WTC11 (cell line): ENCODE measurements around the gene PTN.

ENCODE experiments used
- CBFB ChIP-seq: sonication (generic); formaldehyde crosslinking; IDR thresholded peaks from 2 replicates; pipeline ENCODE4 v1.8.1; 2022; ENCODE audit warnings: mild to moderate bottlenecking, low read depth, missing genetic modification reagents
- ELF4 ChIP-seq: sonication (generic); formaldehyde crosslinking; IDR thresholded peaks from 2 replicates; pipeline ENCODE4 v1.8.1; 2022; ENCODE audit warnings: low read depth, mild to moderate bottlenecking, moderate library complexity, missing genetic modification reagents
- GABPB1 ChIP-seq: sonication (generic); formaldehyde crosslinking; IDR thresholded peaks from 2 replicates; pipeline ENCODE4 v1.8.1; 2023; ENCODE audit warnings: mild to moderate bottlenecking, missing genetic modification reagents
- JUN ChIP-seq: sonication (generic); formaldehyde crosslinking; IDR thresholded peaks from 2 replicates; pipeline ENCODE4 v1.8.0; 2023; ENCODE audit warnings: mild to moderate bottlenecking, missing genetic modification reagents
- NFYB ChIP-seq: sonication (generic); formaldehyde crosslinking; conservative IDR thresholded peaks from 2 replicates; pipeline ENCODE4 v1.8.0; 2022; ENCODE audit warnings: low read depth, missing genetic modification reagents
- PREB ChIP-seq: sonication (generic); formaldehyde crosslinking; IDR thresholded peaks from 2 replicates; pipeline ENCODE4 v1.8.1; 2022; ENCODE audit warnings: mild to moderate bottlenecking, missing genetic modification reagents, moderate library complexity, borderline replicate concordance
- RELA ChIP-seq: sonication (generic); formaldehyde crosslinking; IDR thresholded peaks from 2 replicates; pipeline ENCODE4 v1.8.1; 2022; ENCODE audit warnings: missing genetic modification reagents, mild to moderate bottlenecking, borderline replicate concordance
- RORB ChIP-seq: fragments of 250-450 bp; sonication (Bioruptor Pico); IDR thresholded peaks from 2 replicates; pipeline ENCODE4 v1.9.0; 2021; ENCODE audit warnings: mild to moderate bottlenecking
- SP1 ChIP-seq: sonication (generic); formaldehyde crosslinking; conservative IDR thresholded peaks from 2 replicates; pipeline ENCODE4 v1.8.1; 2022; ENCODE audit warnings: missing genetic modification reagents
- USF1 ChIP-seq: sonication (generic); formaldehyde crosslinking; IDR thresholded peaks from 2 replicates; pipeline ENCODE4 v1.8.0; 2022; ENCODE audit warnings: mild to moderate bottlenecking, missing genetic modification reagents
- ZNF317 ChIP-seq: sonication (generic); formaldehyde crosslinking; IDR thresholded peaks from 2 replicates; pipeline ENCODE4 v1.8.1; 2023; ENCODE audit warnings: low read depth, mild to moderate bottlenecking, moderate library complexity, missing genetic modification reagents, borderline replicate concordance
- ZNF512 ChIP-seq: sonication (generic); formaldehyde crosslinking; IDR thresholded peaks from 2 replicates; pipeline ENCODE4 v1.8.1; 2022; ENCODE audit warnings: missing genetic modification reagents, borderline replicate concordance
- TF ChIP-seq, protein P1 (sequence below): fragments of 200-600 bp; IDR thresholded peaks from 2 replicates; pipeline ENCODE4 v1.8.0; 2022; ENCODE audit warnings: antibody characterized with exemption

DNA sequence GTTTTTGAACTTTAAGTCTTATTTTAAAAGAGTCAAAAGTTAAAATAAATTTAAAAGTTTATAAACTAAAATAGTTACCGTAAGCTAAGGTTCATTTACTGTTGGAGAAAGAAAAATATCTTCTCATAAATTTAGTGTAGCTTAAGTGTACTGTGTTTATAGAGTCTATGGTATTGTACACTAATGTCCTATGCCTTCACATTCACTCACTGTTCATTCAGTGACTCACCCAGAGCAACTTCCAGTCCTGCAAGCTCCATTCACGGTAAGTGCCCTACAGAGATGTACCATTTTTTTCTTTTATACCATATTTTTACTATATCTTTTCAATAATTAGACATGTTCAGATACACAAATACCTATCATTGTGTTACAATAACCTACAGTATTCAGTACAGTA lies 97.6 kb downstream of the PTN start:
- TF ChIP-seq, protein P1, sequence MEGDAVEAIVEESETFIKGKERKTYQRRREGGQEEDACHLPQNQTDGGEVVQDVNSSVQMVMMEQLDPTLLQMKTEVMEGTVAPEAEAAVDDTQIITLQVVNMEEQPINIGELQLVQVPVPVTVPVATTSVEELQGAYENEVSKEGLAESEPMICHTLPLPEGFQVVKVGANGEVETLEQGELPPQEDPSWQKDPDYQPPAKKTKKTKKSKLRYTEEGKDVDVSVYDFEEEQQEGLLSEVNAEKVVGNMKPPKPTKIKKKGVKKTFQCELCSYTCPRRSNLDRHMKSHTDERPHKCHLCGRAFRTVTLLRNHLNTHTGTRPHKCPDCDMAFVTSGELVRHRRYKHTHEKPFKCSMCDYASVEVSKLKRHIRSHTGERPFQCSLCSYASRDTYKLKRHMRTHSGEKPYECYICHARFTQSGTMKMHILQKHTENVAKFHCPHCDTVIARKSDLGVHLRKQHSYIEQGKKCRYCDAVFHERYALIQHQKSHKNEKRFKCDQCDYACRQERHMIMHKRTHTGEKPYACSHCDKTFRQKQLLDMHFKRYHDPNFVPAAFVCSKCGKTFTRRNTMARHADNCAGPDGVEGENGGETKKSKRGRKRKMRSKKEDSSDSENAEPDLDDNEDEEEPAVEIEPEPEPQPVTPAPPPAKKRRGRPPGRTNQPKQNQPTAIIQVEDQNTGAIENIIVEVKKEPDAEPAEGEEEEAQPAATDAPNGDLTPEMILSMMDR: no peak
- TF ChIP-seq CBFB (CRISPR knock-in tag) (no peak), RELA (CRISPR knock-in tag) (no peak), ELF4 (CRISPR knock-in tag) (no peak), ZNF512 (no peak), SP1 (CRISPR knock-in tag) (no peak), USF1 (CRISPR knock-in tag) (no peak), PREB (CRISPR knock-in tag) (no peak), RORB (no peak), GABPB1 (CRISPR knock-in tag) (no peak), NFYB (CRISPR knock-in tag) (no peak), JUN (CRISPR knock-in tag) (no peak), ZNF317 (CRISPR knock-in tag) (no peak)
